A549 (cell line): ENCODE data around the gene GAL. TPM values are rescaled to one million over a fixed set of nuclear protein-coding genes. Genes with fewer than 3 reads are reported as not detected.

Experiments used
- ATAC-seq, 2 experiments: fragments of 200-7000 bp in 1 of 2; fragments of >200 bp in 1 of 2; cut with Nextera tagmentation in 1 of 2; cut with Tn5 transposase in 1 of 2; 3 replicates each; pipeline versions ENCODE4 v1.8.0 to v1.9.1; 2018 to 2020; ENCODE audit warnings: mild to moderate bottlenecking in 1 of 2, moderate library complexity in 1 of 2
- CTCF ChIA-PET: fragments of 300-600 bp; sonication (Branson Sonifier 250); formaldehyde crosslinking; extraction: SDS; loops from one replicate; lab custom pipeline; 2021; ENCODE audit warnings: antibody characterized with exemption, inconsistent platforms; lab: Yijun Ruan, JAX
- POLR2A ChIA-PET: fragments of 350-600 bp; formaldehyde crosslinking; extraction: SDS; loops from one replicate; lab custom pipeline; 2021; ENCODE audit warnings: antibody characterized with exemption, inconsistent platforms; lab: Yijun Ruan, JAX
- DNase-seq, 2 experiments: peaks; one replicate each; pipeline versions ENCODE4 v3.0.0 to v3.0.0-alpha.2; 2011 to 2016; ENCODE audit warnings: low read depth in 1 of 2, low spot score in 1 of 2
- FAIRE-seq: peaks from 2 replicates; lab custom pipeline; 2011; peaks lifted over from hg19 to GRCh38; lab: Jason Lieb, UNC
- H3K27ac ChIP-seq, 2 experiments: fragments of >200 bp; sonication (Bioruptor Twin); formaldehyde crosslinking; 3 replicates each; pipeline ENCODE4 v1.5.1; 2016 to 2017
- H3K4me1 ChIP-seq: fragments of >200 bp; sonication (Bioruptor Twin); formaldehyde crosslinking; 3 replicates; pipeline ENCODE4 v1.6.1; 2016
- H3K4me2 ChIP-seq: fragments of >200 bp; sonication (Bioruptor Twin); formaldehyde crosslinking; 3 replicates; pipeline ENCODE4 v1.6.1; 2016
- H3K4me3 ChIP-seq: fragments of >200 bp; sonication (Bioruptor Twin); formaldehyde crosslinking; 3 replicates; pipeline ENCODE4 v1.5.1; 2016
- H3K9me3 ChIP-seq: fragments of >200 bp; sonication (Bioruptor Twin); formaldehyde crosslinking; 3 replicates; pipeline ENCODE4 v1.6.1; 2016
- BHLHE40 ChIP-seq: IDR thresholded peaks from 2 replicates; pipeline ENCODE4 v1.6.1; 2012; ENCODE audit warnings: low read depth, low read length, inconsistent platforms
- CEBPB ChIP-seq, 2 experiments: fragments of >200 bp in 1 of 2; sonication (Bioruptor Twin) in 1 of 2; formaldehyde crosslinking in 1 of 2; IDR thresholded peaks; 2 replicates each; pipeline ENCODE4 v1.6.1; 2012 to 2016
- CTCF ChIP-seq: fragments of >200 bp; sonication (Bioruptor Twin); formaldehyde crosslinking; IDR thresholded peaks from 3 replicates; pipeline ENCODE4 v1.5.1; 2016
- E2F6 ChIP-seq: IDR thresholded peaks from 2 replicates; pipeline ENCODE4 v1.6.1; 2012; ENCODE audit warnings: low read depth, borderline replicate concordance
- EHF ChIP-seq: fragments of 250-450 bp; sonication (Bioruptor Pico); IDR thresholded peaks from 2 replicates; pipeline ENCODE4 v1.5.0; 2020; ENCODE audit warnings: mild to moderate bottlenecking
- ESRRA ChIP-seq: fragments of 150-350 bp; IDR thresholded peaks from 2 replicates; pipeline ENCODE4 v1.6.1; 2014; ENCODE audit warnings: mild to moderate bottlenecking, low read length, borderline replicate concordance
- FOSB ChIP-seq: fragments of 250-450 bp; sonication (Bioruptor Pico); IDR thresholded peaks from 2 replicates; pipeline ENCODE4 v1.5.0; 2020; ENCODE audit warnings: mild to moderate bottlenecking, moderate library complexity
- GATA3 ChIP-seq: IDR thresholded peaks from 2 replicates; pipeline ENCODE4 v1.6.1; 2012; ENCODE audit warnings: borderline replicate concordance
- HDAC2 ChIP-seq: fragments of 200-600 bp; sonication (generic); IDR thresholded peaks from 2 replicates; pipeline ENCODE4 v1.6.1; 2016
- HES2 ChIP-seq: fragments of >200 bp; sonication (Bioruptor Twin); formaldehyde crosslinking; IDR thresholded peaks from 2 replicates; pipeline ENCODE4 v1.6.1; 2016
- HMGXB4 ChIP-seq: fragments of 250-450 bp; sonication (Bioruptor Pico); IDR thresholded peaks from 2 replicates; pipeline ENCODE4 v1.5.0; 2021; ENCODE audit warnings: mild to moderate bottlenecking, moderate library complexity, borderline replicate concordance
- HOXB5 ChIP-seq: fragments of 250-450 bp; sonication (Bioruptor Pico); IDR thresholded peaks from 2 replicates; pipeline ENCODE4 v1.5.0; 2020; ENCODE audit warnings: mild to moderate bottlenecking, moderate library complexity
- KDM5A ChIP-seq: fragments of 200-600 bp; sonication (generic); IDR thresholded peaks from 2 replicates; pipeline ENCODE4 v1.6.1; 2016; ENCODE audit warnings: antibody characterized with exemption, mild to moderate bottlenecking
- NFE2L2 ChIP-seq: fragments of 150-350 bp; conservative IDR thresholded peaks from 2 replicates; pipeline ENCODE4 v1.6.1; 2014; ENCODE audit warnings: low read length
- NR3C1 ChIP-seq: fragments of >200 bp; sonication (Bioruptor Twin); formaldehyde crosslinking; IDR thresholded peaks from 3 replicates; pipeline ENCODE4 v1.6.1; 2017
- PBX3 ChIP-seq: IDR thresholded peaks from 2 replicates; pipeline ENCODE4 v1.6.1; 2012
- PHF8 ChIP-seq: fragments of 200-600 bp; sonication (generic); IDR thresholded peaks from 2 replicates; pipeline ENCODE4 v1.6.1; 2016; ENCODE audit warnings: low read depth, mild to moderate bottlenecking, antibody characterized with exemption, moderate library complexity, borderline replicate concordance
- POLR2A ChIP-seq: IDR thresholded peaks from 2 replicates; pipeline ENCODE4 v1.6.1; 2012; ENCODE audit warnings: mild to moderate bottlenecking, low read length
- RARB ChIP-seq: fragments of 250-450 bp; sonication (Bioruptor Pico); IDR thresholded peaks from 2 replicates; pipeline ENCODE4 v1.8.0; 2021; ENCODE audit warnings: mild to moderate bottlenecking, moderate library complexity
- REST ChIP-seq: fragments of 200-600 bp; sonication (generic); IDR thresholded peaks from 2 replicates; pipeline ENCODE4 v1.6.1; 2016; ENCODE audit warnings: antibody characterized with exemption, mild to moderate bottlenecking, moderate library complexity
- RFX5 ChIP-seq: fragments of 450-650 bp; IDR thresholded peaks from 2 replicates; pipeline ENCODE4 v1.7.1; 2014; ENCODE audit warnings: antibody characterized with exemption, mild to moderate bottlenecking, moderate library complexity
- TP53 ChIP-seq: fragments of 250-450 bp; sonication (Bioruptor Pico); IDR thresholded peaks from 2 replicates; pipeline ENCODE4 v1.5.0; 2021; ENCODE audit warnings: mild to moderate bottlenecking, moderate library complexity
- ZFP36 ChIP-seq: fragments of 450-650 bp; IDR thresholded peaks from 2 replicates; pipeline ENCODE4 v1.6.1; 2014; ENCODE audit warnings: borderline replicate concordance; ENCODE audit not compliant: partially characterized antibody
- ZSCAN20 ChIP-seq: fragments of 250-450 bp; sonication (Bioruptor Pico); IDR thresholded peaks from 2 replicates; pipeline ENCODE4 v1.8.0; 2022; ENCODE audit warnings: mild to moderate bottlenecking, moderate library complexity
- WGBS: methylation state at CpG from one replicate; pipeline ENCODE4 v1.1.6; 2017; ENCODE audit errors: missing lambda C conversion rate; 5-methylcytosine and 5-hydroxymethylcytosine counted together
- polyA plus RNA-seq, 4 experiments: library from polyadenylated mRNA; depleted of rRNA in 3 of 4; stranded (reverse); fragments of >200 nt; fragmentation: RNase III in 1 of 4; extraction: RNeasy Plus Mini Kit Qiagen cat#74134 plus additional on column Dnase treatment in 1 of 4; gene quantifications; 2 replicates in 3 of 4; 3 replicates in 1 of 4; pipeline ENCODE4 v1.2.3, GENCODE V29; 2011 to 2017

The GAL gene
- polyA plus RNA-seq, 2 of the 4 experiments (the other 2 are of a cell fraction): 2.2 to 8.6 TPM

GRCh38 chr11:68694431-68695297 lies 10.3 kb downstream of the GAL start:
- no peak for FAIRE-seq
- ChIA-PET POLR2A (no interaction called here), CTCF (no interaction called here)
- H3K4me3 ChIP-seq: no peak overlapping the region
- H3K4me1 ChIP-seq: no peaks in the 10 kb centered on the region
- no peak for ATAC-seq
- H3K4me2 ChIP-seq: no peak overlapping the region
- no peak for DNase-seq
- H3K27ac ChIP-seq: no peak overlapping the region
- WGBS: 25% methylated on average over 5 of the region's 5 CpGs
- H3K9me3 ChIP-seq: peaks cover 20% of the 10 kb centered on the region
- TF ChIP-seq CTCF (no peak), BHLHE40 (no peak)

GRCh38 chr11:68695531-68695930 lies 11.2 kb downstream of the GAL start:
- WGBS: 2% methylated on average over 2 of the region's 2 CpGs
- no peak overlapping the region for H3K4me3 ChIP-seq
- no peak overlapping the region for H3K4me2 ChIP-seq
- H3K27ac ChIP-seq: no peak overlapping the region
- CTCF ChIA-PET: no interaction called here
- FAIRE-seq (no peak), ATAC-seq (no peak), DNase-seq (no peak)
- no peaks in the 10 kb centered on the region for H3K4me1 ChIP-seq
- POLR2A ChIA-PET: no interaction called here
- peaks cover 22% of the 10 kb centered on the region for H3K9me3 ChIP-seq
- no peak for TF ChIP-seq POLR2A
- no peak for TF ChIP-seq ESRRA
- TF ChIP-seq CEBPB (IDR thresholded peaks at IDR 0.05): no peak
- no peak for TF ChIP-seq EHF (CRISPR knock-in tag)
- TF ChIP-seq FOSB (CRISPR knock-in tag): no peak
- TF ChIP-seq ZFP36: no peak
- TF ChIP-seq TP53: no peak
- TF ChIP-seq PHF8: no peak
- TF ChIP-seq RARB (CRISPR knock-in tag): no peak
- no peak for TF ChIP-seq KDM5A
- no peak for TF ChIP-seq ZSCAN20 (CRISPR knock-in tag)
- TF ChIP-seq HMGXB4 (CRISPR knock-in tag): no peak
- no peak for TF ChIP-seq HES2
- TF ChIP-seq, all 56 proteins: peak for 0

GRCh38 chr11:68698993-68699392 lies 14.6 kb downstream of the GAL start:
- H3K9me3 ChIP-seq: peaks cover 22% of the 10 kb centered on the region
- no peak for DNase-seq
- ChIA-PET POLR2A (no interaction called here), CTCF (no interaction called here)
- H3K27ac ChIP-seq: no peak overlapping the region
- 44% methylated on average over 2 of the region's 2 CpGs for WGBS
- H3K4me3 ChIP-seq: no peak overlapping the region
- H3K4me2 ChIP-seq: no peak overlapping the region
- no peak for ATAC-seq
- FAIRE-seq: no peak
- no peaks in the 10 kb centered on the region for H3K4me1 ChIP-seq
- TF ChIP-seq PBX3 (no peak), HOXB5 (CRISPR knock-in tag) (no peak), NFE2L2 (no peak), FOSB (CRISPR knock-in tag) (no peak), ZFP36 (no peak), REST (no peak), HES2 (no peak), ESRRA (no peak), E2F6 (no peak), NR3C1 (no peak), GATA3 (no peak), RFX5 (no peak), HDAC2 (no peak), ZSCAN20 (CRISPR knock-in tag) (no peak)
